Measurements from ENCODE around the gene TBXA2R. TPM values are rescaled to one million over a fixed set of nuclear protein-coding genes. Genes with fewer than 3 reads are reported as not detected.

The TBXA2R gene
- total RNA-seq, 1 experiment from 2014 or later, result not detected

DNA sequence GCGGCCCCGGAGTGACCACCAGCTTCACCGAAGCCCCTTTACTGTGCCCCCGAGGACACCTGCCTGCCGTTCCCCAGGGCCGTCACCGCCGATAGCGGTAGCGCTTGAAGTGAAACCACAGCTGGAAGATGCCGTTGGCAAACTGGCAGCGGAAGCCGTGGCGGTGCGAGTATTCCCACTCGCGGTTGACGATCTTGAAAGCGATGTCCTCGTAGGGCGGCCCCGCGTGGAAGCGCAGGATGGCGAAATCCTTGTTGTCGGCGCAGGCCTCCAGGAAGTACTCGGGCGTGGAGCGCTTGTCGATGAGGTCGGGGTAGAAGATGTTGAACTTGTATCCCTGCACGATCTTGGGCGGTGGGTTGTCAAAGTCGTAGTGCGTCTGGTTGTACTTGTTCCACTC is 5.2 kb upstream of the TBXA2R start:
- H3K27me3 Mint-ChIP-seq (ENCODE audit: insufficient read depth, unreplicated experiment), result no peaks in the 10 kb centered on the region
- BruUV-seq (replicated peaks), result no TSS peak
- CTCF ChIA-PET, result interaction anchor here (0.5 to 1.1 kb wide), 2 partner anchors 44 to 126 kb away, joined by 3 to 4 read pairs; no protein-coding TSS in a partner anchor
- H3K4me1 Mint-ChIP-seq (ENCODE audit: insufficient read depth, unreplicated experiment), result peaks cover 9% of the 10 kb centered on the region
- DNase-seq (ENCODE audit: unreplicated experiment), result no peak
- POLR2A ChIA-PET, result no interaction called here
- H3K27ac Mint-ChIP-seq (ENCODE audit: low read depth, unreplicated experiment), result no peak overlapping the region
- TF ChIP-seq, protein P1, sequence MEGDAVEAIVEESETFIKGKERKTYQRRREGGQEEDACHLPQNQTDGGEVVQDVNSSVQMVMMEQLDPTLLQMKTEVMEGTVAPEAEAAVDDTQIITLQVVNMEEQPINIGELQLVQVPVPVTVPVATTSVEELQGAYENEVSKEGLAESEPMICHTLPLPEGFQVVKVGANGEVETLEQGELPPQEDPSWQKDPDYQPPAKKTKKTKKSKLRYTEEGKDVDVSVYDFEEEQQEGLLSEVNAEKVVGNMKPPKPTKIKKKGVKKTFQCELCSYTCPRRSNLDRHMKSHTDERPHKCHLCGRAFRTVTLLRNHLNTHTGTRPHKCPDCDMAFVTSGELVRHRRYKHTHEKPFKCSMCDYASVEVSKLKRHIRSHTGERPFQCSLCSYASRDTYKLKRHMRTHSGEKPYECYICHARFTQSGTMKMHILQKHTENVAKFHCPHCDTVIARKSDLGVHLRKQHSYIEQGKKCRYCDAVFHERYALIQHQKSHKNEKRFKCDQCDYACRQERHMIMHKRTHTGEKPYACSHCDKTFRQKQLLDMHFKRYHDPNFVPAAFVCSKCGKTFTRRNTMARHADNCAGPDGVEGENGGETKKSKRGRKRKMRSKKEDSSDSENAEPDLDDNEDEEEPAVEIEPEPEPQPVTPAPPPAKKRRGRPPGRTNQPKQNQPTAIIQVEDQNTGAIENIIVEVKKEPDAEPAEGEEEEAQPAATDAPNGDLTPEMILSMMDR (IDR thresholded peaks at IDR 0.05; ENCODE audit: unreplicated experiment), result no peak
- intact Hi-C loops (cut with micrococcal nuclease), result no loop called here
- peaks cover 4% of the 10 kb centered on the region for H3K36me3 Mint-ChIP-seq (ENCODE audit: insufficient read depth, unreplicated experiment)
- no peaks in the 10 kb centered on the region for H3K9me3 Mint-ChIP-seq (ENCODE audit: unreplicated experiment)
- no peak overlapping the region for H3K4me3 Mint-ChIP-seq (ENCODE audit: unreplicated experiment)

DNA sequence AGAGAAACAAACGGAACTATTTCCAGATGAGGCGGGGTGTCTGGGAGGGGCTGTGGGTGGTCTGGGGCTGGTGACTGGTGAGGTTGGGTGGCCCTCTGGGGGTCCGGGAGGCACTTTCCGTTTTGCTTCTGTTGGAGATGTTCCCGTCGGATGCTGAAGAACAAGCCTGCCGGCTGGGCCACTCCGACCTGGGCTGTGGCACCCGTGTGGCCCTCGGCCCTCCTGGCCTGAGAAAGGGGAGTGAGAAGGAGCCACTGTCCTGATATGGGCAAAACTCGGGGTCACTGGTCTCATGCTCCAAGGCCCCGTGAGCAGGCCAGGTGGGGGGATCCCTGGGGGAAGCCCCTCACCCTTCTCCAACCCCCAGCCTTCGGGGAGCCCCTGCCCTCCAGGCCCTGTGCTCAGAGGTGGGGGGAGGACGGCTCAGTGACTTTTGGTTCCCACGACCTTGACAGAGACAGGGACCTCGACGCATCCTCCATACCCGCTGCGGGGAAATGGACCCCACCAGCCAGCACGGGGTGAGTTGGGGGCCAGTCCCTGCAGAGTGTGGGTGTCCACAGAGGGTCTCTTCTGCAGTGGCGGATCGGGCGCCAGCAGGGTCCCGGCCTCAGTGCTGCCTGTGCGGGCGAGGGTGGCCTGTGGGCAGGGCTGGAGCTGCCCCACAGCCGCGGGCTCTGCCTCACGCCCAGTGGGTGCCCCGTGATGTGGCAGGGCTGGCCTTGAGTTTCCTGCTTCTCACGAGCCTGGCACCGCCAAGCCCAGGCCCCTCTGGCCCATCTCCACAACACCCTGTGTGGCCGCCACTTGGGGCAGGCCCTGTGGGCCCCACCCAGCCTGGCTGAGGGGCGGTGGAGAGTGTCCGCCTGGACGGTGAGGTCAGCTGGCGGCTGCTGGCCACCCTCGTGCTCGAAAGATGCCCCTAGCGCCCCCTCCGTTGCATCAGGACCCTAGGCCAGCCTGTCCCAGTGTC is 4.4 kb upstream of the TBXA2R start:
- TF ChIP-seq, protein P1 (IDR thresholded peaks at IDR 0.05; ENCODE audit: unreplicated experiment), result no peak
- Mint-ChIP-seq H3K9me3 (ENCODE audit: unreplicated experiment) (no peaks in the 10 kb centered on the region), H3K4me1 (ENCODE audit: insufficient read depth, unreplicated experiment) (peaks cover 9% of the 10 kb centered on the region), H3K27me3 (ENCODE audit: insufficient read depth, unreplicated experiment) (no peaks in the 10 kb centered on the region), H3K36me3 (ENCODE audit: insufficient read depth, unreplicated experiment) (peaks cover 4% of the 10 kb centered on the region), H3K4me3 (ENCODE audit: unreplicated experiment) (no peak overlapping the region), H3K27ac (ENCODE audit: low read depth, unreplicated experiment) (no peak overlapping the region)
- intact Hi-C loops (cut with micrococcal nuclease), result no loop called here
- ChIA-PET CTCF (interaction anchor here (0.6 kb wide), 1 partner anchor 659 kb away, joined by 3 read pairs; no protein-coding TSS in a partner anchor), POLR2A (no interaction called here)
- no peak for DNase-seq (ENCODE audit: unreplicated experiment)
- no TSS peak for BruUV-seq (replicated peaks)

DNA sequence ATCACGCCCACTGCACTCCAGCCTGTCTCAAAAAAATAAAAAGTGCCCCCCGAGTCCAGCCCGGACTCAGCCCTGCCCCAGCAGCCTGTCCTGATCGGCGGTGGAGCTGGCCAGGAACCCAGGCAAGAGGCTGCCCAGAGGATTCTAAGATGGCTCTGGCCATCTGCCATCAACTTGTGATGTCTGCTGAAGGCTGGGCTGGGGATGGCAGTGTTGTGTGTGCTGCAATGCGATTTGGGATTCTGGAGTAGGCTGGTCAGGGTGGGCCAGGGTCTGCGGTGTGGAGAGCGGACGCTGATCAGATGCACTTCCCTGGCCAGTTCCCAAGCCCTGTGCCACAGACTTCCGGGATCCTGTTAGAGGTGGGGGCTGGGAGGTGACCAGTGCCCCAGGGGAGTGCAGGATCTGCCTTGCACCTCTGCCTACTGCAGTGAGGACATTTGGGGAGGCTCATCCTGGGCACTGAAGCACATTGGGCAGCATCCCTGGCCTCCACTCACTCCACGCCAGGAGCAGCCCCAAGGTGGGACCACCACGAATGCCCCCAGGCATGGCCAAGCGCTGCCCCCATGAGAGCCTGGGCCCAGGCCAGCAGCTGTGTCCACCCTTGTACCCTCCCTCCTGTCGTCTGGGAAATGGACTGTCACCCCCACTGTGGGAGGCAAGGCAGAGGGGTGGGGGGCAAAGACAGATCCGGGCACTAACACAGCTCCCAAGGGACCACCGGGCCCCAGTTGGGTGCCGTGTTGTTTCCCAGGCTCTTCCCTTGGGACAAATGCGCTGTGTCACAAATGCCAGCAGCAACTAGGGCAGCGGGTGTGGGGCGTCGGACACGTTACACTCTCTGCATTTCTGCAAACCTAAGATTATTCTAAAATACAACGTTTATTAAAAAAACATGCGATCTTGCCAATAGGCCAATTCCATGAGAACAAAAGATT is 3.4 kb upstream of the TBXA2R start:
- Mint-ChIP-seq H3K4me1 (ENCODE audit: insufficient read depth, unreplicated experiment) (peaks cover 9% of the 10 kb centered on the region), H3K36me3 (ENCODE audit: insufficient read depth, unreplicated experiment) (peaks cover 4% of the 10 kb centered on the region), H3K27ac (ENCODE audit: low read depth, unreplicated experiment) (no peak overlapping the region), H3K9me3 (ENCODE audit: unreplicated experiment) (no peaks in the 10 kb centered on the region), H3K4me3 (ENCODE audit: unreplicated experiment) (no peak overlapping the region), H3K27me3 (ENCODE audit: insufficient read depth, unreplicated experiment) (no peaks in the 10 kb centered on the region)
- TF ChIP-seq, protein P1 (IDR thresholded peaks at IDR 0.05; ENCODE audit: unreplicated experiment), result no peak
- POLR2A ChIA-PET, result no interaction called here
- CTCF ChIA-PET, result interaction anchor here (0.7 kb wide), 1 partner anchor 411 kb away, joined by 6 read pairs; no protein-coding TSS in a partner anchor
- no peak for DNase-seq (ENCODE audit: unreplicated experiment)
- intact Hi-C loops (cut with micrococcal nuclease), result no loop called here
- BruUV-seq (replicated peaks), result no TSS peak
